ENCODE measurements around the gene FKBP8.

- TF ChIP-seq EZH2phosphoT487 (IDR thresholded peaks at IDR 0.05; ENCODE audit: borderline replicate concordance) (no peak), CBX3 (IDR thresholded peaks at IDR 0.05; ENCODE audit: low read depth) (no peak), CTCF (IDR thresholded peaks at IDR 0.05 in 2 of 3, conservative IDR thresholded peaks at IDR 0.05 in 1 of 3; ENCODE audit: borderline replicate concordance in 1 of 3, insufficient read depth in 1 of 3, low read depth in 2 of 3, low read length in 2 of 3) (no peak), SP1 (IDR thresholded peaks at IDR 0.05; ENCODE audit: low read depth) (no peak), POLR2AphosphoS5 (IDR thresholded peaks at IDR 0.05; ENCODE audit: low read depth, low read length) (no peak), JUND (IDR thresholded peaks at IDR 0.05) (no peak), ZNF274 (IDR thresholded peaks at IDR 0.05; ENCODE audit: low read depth, low read length) (no peak), EGR1 (IDR thresholded peaks at IDR 0.05; ENCODE audit: low read depth) (no peak), CEBPB (IDR thresholded peaks at IDR 0.05; ENCODE audit: low read depth) (no peak)
Measured at GRCh38 chr19:18496167-18496979, 47.0 kb downstream of the FKBP8 start.
